HepG2 (cell line): ENCODE results near the gene THRB. TPM values are rescaled to one million over a fixed set of nuclear protein-coding genes. Genes with fewer than 3 reads are reported as not detected.

Experiments
- ATF1 ChIP-seq: IDR thresholded peaks from 2 replicates; pipeline ENCODE4 v1.6.1; 2016; ENCODE audit warnings: mild to moderate bottlenecking, control low read depth
- ATF7-NPFF ChIP-seq: sonication (generic); formaldehyde crosslinking; IDR thresholded peaks from 2 replicates; pipeline ENCODE4 v1.8.1; 2023; ENCODE audit warnings: mild to moderate bottlenecking, low read depth, missing genetic modification reagents, moderate library complexity
- CENPBD1 ChIP-seq: sonication (generic); formaldehyde crosslinking; IDR thresholded peaks from 2 replicates; pipeline ENCODE4 v1.8.0; 2022; ENCODE audit warnings: missing genetic modification reagents, low read depth, mild to moderate bottlenecking, borderline replicate concordance
- HIVEP1 ChIP-seq: sonication (generic); formaldehyde crosslinking; IDR thresholded peaks from 2 replicates; pipeline ENCODE4 v1.4.0; 2020; ENCODE audit warnings: mild to moderate bottlenecking, missing genetic modification reagents
- KAT8 ChIP-seq: IDR thresholded peaks from 2 replicates; pipeline ENCODE4 v1.6.1; 2016; ENCODE audit warnings: missing genetic modification reagents, missing compliant biosample characterization
- MAF1 ChIP-seq: sonication (generic); formaldehyde crosslinking; IDR thresholded peaks from 2 replicates; pipeline ENCODE4 v1.5.0; 2020; ENCODE audit warnings: missing genetic modification reagents, borderline replicate concordance
- NCOA2 ChIP-seq: sonication (generic); formaldehyde crosslinking; IDR thresholded peaks from 2 replicates; pipeline ENCODE4 v1.8.0; 2022; ENCODE audit warnings: inconsistent platforms
- NCOA5 ChIP-seq: sonication (generic); formaldehyde crosslinking; IDR thresholded peaks from 2 replicates; pipeline ENCODE4 v1.4.0; 2020; ENCODE audit warnings: missing genetic modification reagents
- NFYB ChIP-seq: sonication (generic); formaldehyde crosslinking; IDR thresholded peaks from 2 replicates; pipeline ENCODE4 v1.4.0; 2020; ENCODE audit warnings: missing genetic modification reagents
- SMAD9 ChIP-seq: sonication (generic); formaldehyde crosslinking; IDR thresholded peaks from 2 replicates; pipeline ENCODE4 v1.5.1; 2020; ENCODE audit warnings: mild to moderate bottlenecking, missing genetic modification reagents
- SOX13 ChIP-seq, 3 experiments: fragments of 450-650 bp in 1 of 3; sonication (generic) in 1 of 3; formaldehyde crosslinking in 1 of 3; IDR thresholded peaks in 2 of 3; conservative IDR thresholded peaks in 1 of 3; 2 replicates each; pipeline versions ENCODE4 v1.5.0 to v1.6.1; 2016 to 2020; ENCODE audit warnings: antibody characterized with exemption in 1 of 3, mild to moderate bottlenecking in 1 of 3, missing compliant biosample characterization in 1 of 3, missing genetic modification reagents in 1 of 3, moderate library complexity in 1 of 3
- ZBTB20 ChIP-seq: sonication (generic); formaldehyde crosslinking; IDR thresholded peaks from 2 replicates; pipeline ENCODE4 v1.8.1; 2023; ENCODE audit warnings: missing genetic modification reagents, low read depth, mild to moderate bottlenecking, borderline replicate concordance
- ZBTB39 ChIP-seq: sonication (generic); formaldehyde crosslinking; IDR thresholded peaks from 2 replicates; pipeline ENCODE4 v1.5.0; 2020; ENCODE audit warnings: missing genetic modification reagents
- ZGPAT ChIP-seq: IDR thresholded peaks from 2 replicates; pipeline ENCODE4 v1.6.1; 2016; ENCODE audit warnings: mild to moderate bottlenecking
- ZMYM4 ChIP-seq: sonication (generic); formaldehyde crosslinking; IDR thresholded peaks from 2 replicates; pipeline ENCODE4 v1.8.1; 2023; ENCODE audit warnings: mild to moderate bottlenecking, missing genetic modification reagents
- ZNF33B ChIP-seq: sonication (generic); formaldehyde crosslinking; IDR thresholded peaks from 2 replicates; pipeline ENCODE4 v1.5.1; 2020; ENCODE audit warnings: mild to moderate bottlenecking, missing genetic modification reagents
- polyA plus RNA-seq, 8 experiments: library from polyadenylated mRNA; depleted of rRNA in 3 of 8; stranded (reverse) in 7 of 8; unstranded in 1 of 8; fragments of >200 nt; fragmentation: Illumina TruSeq in 4 of 8; extraction: Trizol in 4 of 8; gene quantifications; 2 replicates each; pipeline versions ENCODE4 v1.2.1 to v1.2.3, GENCODE V29; 2011 to 2016; ENCODE audit warnings: low read depth in 4 of 8, missing spikeins in 1 of 8, mixed read lengths in 1 of 8; ENCODE audit not compliant: insufficient read depth in 1 of 8
- total RNA-seq, 5 experiments: library from RNA; depleted of rRNA; stranded (reverse); fragments of >200 nt; fragmentation: Illumina TruSeq; extraction: Trizol; gene quantifications; 2 replicates each; pipeline ENCODE4 v1.2.3, GENCODE V29; 2016; ENCODE audit warnings: low read depth in 1 of 5
- TF ChIP-seq, protein P1 (sequence below): sonication (generic); formaldehyde crosslinking; IDR thresholded peaks from 2 replicates; pipeline ENCODE4 v1.5.1; 2020; ENCODE audit warnings: missing genetic modification reagents, mild to moderate bottlenecking, borderline replicate concordance
- TF ChIP-seq, protein P2 (sequence below): sonication (generic); formaldehyde crosslinking; IDR thresholded peaks from 2 replicates; pipeline ENCODE4 v1.5.1; 2020; ENCODE audit warnings: mild to moderate bottlenecking, missing genetic modification reagents
- TF ChIP-seq, protein P3 (sequence below): sonication (generic); formaldehyde crosslinking; IDR thresholded peaks from 2 replicates; pipeline ENCODE4 v1.4.0; 2020; ENCODE audit warnings: missing genetic modification reagents

Gene THRB
- total and polyA plus RNA-seq, 2 of the 13 experiments (the other 11 are each of a cell fraction or from before 2014, with no cell fraction given) = 4.7 to 22.7 TPM

DNA sequence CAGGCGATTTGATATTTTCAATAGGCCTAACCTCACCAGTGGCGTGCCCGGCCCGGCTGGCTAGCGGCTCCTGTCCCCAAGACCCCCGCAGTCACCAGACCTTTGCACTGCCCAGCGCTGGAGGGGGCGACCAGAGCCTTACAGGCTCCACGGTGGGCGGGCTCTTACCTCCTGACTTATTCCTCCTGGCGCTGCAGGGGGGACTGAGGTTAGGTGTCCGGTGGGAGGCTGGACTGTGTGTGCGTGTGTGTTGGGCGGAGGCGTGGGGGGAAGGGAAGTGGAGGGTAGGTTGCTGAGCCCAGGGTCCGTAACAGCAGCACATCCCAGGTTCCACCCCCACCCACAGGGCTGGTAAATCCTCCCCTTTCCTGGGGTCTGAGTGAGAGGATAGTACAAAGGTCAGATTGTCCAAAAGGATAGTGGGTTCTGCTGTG is 27.5 kb upstream of the THRB start (continued):
- TF ChIP-seq HIVEP1 = peak; percentile 74
- TF ChIP-seq SOX13 (IDR thresholded peaks at IDR 0.05) = peak; percentile 8; the same call in 1 of the 2 replicates
- TF ChIP-seq SOX13 (CRISPR knock-in tag; conservative IDR thresholded peaks at IDR 0.05 in 1 of 2, IDR thresholded peaks at IDR 0.05 in 1 of 2) = peak in 1 of 2 experiments; percentile 33; a peak in 2 of 4 replicates
- no peak for TF ChIP-seq NCOA5 (CRISPR knock-in tag)
- 0 out of 2 replicates have a peak, but pooled peaks have one; percentile 27 for TF ChIP-seq ZGPAT (CRISPR knock-in tag)
- peak; percentile 76; the same call in 1 of the 2 replicates for TF ChIP-seq ZNF33B (CRISPR knock-in tag)
- TF ChIP-seq CENPBD1 (CRISPR knock-in tag) = no peak
- TF ChIP-seq, protein P1, sequence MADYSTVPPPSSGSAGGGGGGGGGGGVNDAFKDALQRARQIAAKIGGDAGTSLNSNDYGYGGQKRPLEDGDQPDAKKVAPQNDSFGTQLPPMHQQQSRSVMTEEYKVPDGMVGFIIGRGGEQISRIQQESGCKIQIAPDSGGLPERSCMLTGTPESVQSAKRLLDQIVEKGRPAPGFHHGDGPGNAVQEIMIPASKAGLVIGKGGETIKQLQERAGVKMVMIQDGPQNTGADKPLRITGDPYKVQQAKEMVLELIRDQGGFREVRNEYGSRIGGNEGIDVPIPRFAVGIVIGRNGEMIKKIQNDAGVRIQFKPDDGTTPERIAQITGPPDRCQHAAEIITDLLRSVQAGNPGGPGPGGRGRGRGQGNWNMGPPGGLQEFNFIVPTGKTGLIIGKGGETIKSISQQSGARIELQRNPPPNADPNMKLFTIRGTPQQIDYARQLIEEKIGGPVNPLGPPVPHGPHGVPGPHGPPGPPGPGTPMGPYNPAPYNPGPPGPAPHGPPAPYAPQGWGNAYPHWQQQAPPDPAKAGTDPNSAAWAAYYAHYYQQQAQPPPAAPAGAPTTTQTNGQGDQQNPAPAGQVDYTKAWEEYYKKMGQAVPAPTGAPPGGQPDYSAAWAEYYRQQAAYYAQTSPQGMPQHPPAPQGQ = no peak
- TF ChIP-seq ATF7-NPFF (CRISPR knock-in tag) = no peak
- no peak for TF ChIP-seq ATF1 (CRISPR knock-in tag)
- TF ChIP-seq ZBTB20 = no peak
- peak; percentile 41; the same call in 1 of the 2 replicates for TF ChIP-seq NCOA2 (CRISPR knock-in tag)
- no peak for TF ChIP-seq MAF1 (CRISPR knock-in tag)
- TF ChIP-seq, protein P2, sequence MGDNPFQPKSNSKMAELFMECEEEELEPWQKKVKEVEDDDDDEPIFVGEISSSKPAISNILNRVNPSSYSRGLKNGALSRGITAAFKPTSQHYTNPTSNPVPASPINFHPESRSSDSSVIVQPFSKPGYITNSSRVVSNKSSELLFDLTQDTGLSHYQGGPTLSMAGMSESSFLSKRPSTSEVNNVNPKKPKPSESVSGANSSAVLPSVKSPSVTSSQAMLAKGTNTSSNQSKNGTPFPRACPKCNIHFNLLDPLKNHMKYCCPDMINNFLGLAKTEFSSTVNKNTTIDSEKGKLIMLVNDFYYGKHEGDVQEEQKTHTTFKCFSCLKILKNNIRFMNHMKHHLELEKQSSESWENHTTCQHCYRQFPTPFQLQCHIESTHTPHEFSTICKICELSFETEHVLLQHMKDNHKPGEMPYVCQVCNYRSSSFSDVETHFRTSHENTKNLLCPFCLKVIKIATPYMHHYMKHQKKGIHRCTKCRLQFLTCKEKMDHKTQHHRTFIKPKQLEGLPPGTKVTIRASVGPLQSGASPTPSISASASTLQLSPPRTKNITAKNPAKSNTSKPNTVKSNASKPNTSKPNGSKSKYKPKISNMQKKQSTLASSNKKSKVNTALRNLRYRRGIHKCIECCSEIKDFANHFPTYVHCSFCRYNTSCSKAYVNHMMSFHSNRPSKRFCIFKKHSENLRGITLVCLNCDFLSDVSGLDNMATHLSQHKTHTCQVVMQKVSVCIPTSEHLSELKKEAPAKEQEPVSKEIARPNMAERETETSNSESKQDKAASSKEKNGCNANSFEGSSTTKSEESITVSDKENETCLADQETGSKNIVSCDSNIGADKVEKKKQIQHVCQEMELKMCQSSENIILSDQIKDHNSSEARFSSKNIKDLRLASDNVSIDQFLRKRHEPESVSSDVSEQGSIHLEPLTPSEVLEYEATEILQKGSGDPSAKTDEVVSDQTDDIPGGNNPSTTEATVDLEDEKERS (CRISPR knock-in tag) = no peak
- TF ChIP-seq KAT8 (CRISPR knock-in tag) = 0 out of 2 replicates have a peak, but pooled peaks have one; percentile 19
- TF ChIP-seq SMAD9 (CRISPR knock-in tag) = peak; percentile 96
- peak; percentile 79 for TF ChIP-seq ZMYM4 (CRISPR knock-in tag)
- TF ChIP-seq, protein P3, sequence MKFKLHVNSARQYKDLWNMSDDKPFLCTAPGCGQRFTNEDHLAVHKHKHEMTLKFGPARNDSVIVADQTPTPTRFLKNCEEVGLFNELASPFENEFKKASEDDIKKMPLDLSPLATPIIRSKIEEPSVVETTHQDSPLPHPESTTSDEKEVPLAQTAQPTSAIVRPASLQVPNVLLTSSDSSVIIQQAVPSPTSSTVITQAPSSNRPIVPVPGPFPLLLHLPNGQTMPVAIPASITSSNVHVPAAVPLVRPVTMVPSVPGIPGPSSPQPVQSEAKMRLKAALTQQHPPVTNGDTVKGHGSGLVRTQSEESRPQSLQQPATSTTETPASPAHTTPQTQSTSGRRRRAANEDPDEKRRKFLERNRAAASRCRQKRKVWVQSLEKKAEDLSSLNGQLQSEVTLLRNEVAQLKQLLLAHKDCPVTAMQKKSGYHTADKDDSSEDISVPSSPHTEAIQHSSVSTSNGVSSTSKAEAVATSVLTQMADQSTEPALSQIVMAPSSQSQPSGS = peak; percentile 60; the same call in 1 of the 2 replicates
- no peak for TF ChIP-seq NFYB
- TF ChIP-seq ZBTB39 (CRISPR knock-in tag) = 0 out of 2 replicates have a peak, but pooled peaks have one; percentile 20
